EL (cell line): ENCODE results near the gene SYT7.
"Not testable (repeated sequence)": the region's sequence is repeated elsewhere in the genome, so short reads cannot be mapped to it uniquely, and the experiment has no call there.

Experiments
- DNase-seq: peaks from one replicate; pipeline ENCODE4 v3.0.0-alpha.2; 2016

SYT7 gene

GRCh38 chr11:61472868-61473267 lies 108.0 kb downstream of the SYT7 start:
- no peak for DNase-seq

GRCh38 chr11:61472282-61472681 lies 108.6 kb downstream of the SYT7 start:
- no peak for DNase-seq

- DNase-seq: no peak
Measured at GRCh38 chr11:61468002-61468401, 112.9 kb downstream of the SYT7 start.

GRCh38 chr11:61467602-61468001 lies 113.3 kb downstream of the SYT7 start:
- not testable (repeated sequence) for DNase-seq
